Mesenchymal stem cell (in vitro differentiated cells and primary cell): Measurements from ENCODE around the gene ZHX3.

Experiments
- DNase-seq: peaks from one replicate; pipeline ENCODE4 v3.0.0-alpha.2; 2013
- H2AFZ ChIP-seq: one replicate; pipeline ENCODE4 v1.6.1; 2013; ENCODE audit warnings: low read depth, mild to moderate bottlenecking, control low read depth, inconsistent platforms, low read length, moderate library complexity
- H2AK5ac ChIP-seq: 2 replicates; pipeline ENCODE4 v1.6.1; 2013; ENCODE audit warnings: low read length, moderate library complexity, mild to moderate bottlenecking, inconsistent platforms; ENCODE audit not compliant: severe bottlenecking
- H2BK120ac ChIP-seq: one replicate; pipeline ENCODE4 v1.6.1; 2013; ENCODE audit warnings: low read depth, mild to moderate bottlenecking, inconsistent platforms, low read length, moderate library complexity
- H2BK12ac ChIP-seq, 2 experiments: one replicate each; pipeline ENCODE4 v1.6.1; 2013; ENCODE audit warnings: inconsistent platforms in 2 of 2, low read length in 2 of 2, mild to moderate bottlenecking in 2 of 2, moderate library complexity in 2 of 2, control low read depth in 1 of 2
- H2BK15ac ChIP-seq: one replicate; pipeline ENCODE4 v1.6.1; 2013; ENCODE audit warnings: mild to moderate bottlenecking, low read depth, inconsistent platforms; ENCODE audit not compliant: poor library complexity, severe bottlenecking
- H2BK5ac ChIP-seq: 2 replicates; pipeline ENCODE4 v1.6.1; 2013; ENCODE audit warnings: low read depth, mild to moderate bottlenecking, low read length, control low read depth, inconsistent platforms; ENCODE audit not compliant: poor library complexity, severe bottlenecking
- H3K14ac ChIP-seq, 2 experiments: one replicate each; pipeline ENCODE4 v1.6.1; 2013; ENCODE audit warnings: inconsistent platforms in 2 of 2, low read length in 2 of 2, control low read depth in 1 of 2, mild to moderate bottlenecking in 1 of 2, moderate library complexity in 1 of 2
- H3K18ac ChIP-seq, 2 experiments: one replicate each; pipeline ENCODE4 v1.6.1; 2013; ENCODE audit warnings: inconsistent platforms in 2 of 2, low read length in 2 of 2, control low read depth in 1 of 2, low read depth in 1 of 2, mild to moderate bottlenecking in 1 of 2
- H3K23ac ChIP-seq, 2 experiments: one replicate each; pipeline ENCODE4 v1.6.1; 2013; ENCODE audit warnings: inconsistent platforms in 2 of 2, low read length in 2 of 2, mild to moderate bottlenecking in 2 of 2, moderate library complexity in 2 of 2, control low read depth in 1 of 2
- H3K27ac ChIP-seq: 2 replicates; pipeline ENCODE4 v1.5.1; 2013; ENCODE audit warnings: mild to moderate bottlenecking, moderate library complexity, low read length, control low read depth, inconsistent platforms; ENCODE audit not compliant: poor library complexity, severe bottlenecking
- H3K27me3 ChIP-seq, 2 experiments: 2 replicates each; pipeline versions ENCODE4 v1.6.1 to v1.7.0; 2013; ENCODE audit warnings: low read length in 2 of 2, mild to moderate bottlenecking in 2 of 2, moderate library complexity in 2 of 2, control low read depth in 1 of 2, inconsistent platforms in 1 of 2; ENCODE audit not compliant: control insufficient read depth in 1 of 2, insufficient read depth in 1 of 2
- H3K36me3 ChIP-seq, 2 experiments: 2 replicates each; pipeline versions ENCODE4 v1.6.1 to v1.7.0; 2013; ENCODE audit warnings: low read length in 2 of 2, control low read depth in 1 of 2, inconsistent platforms in 1 of 2, low read depth in 1 of 2, mild to moderate bottlenecking in 1 of 2; ENCODE audit not compliant: insufficient read depth in 2 of 2, control insufficient read depth in 1 of 2
- H3K4ac ChIP-seq, 2 experiments: one replicate each; pipeline ENCODE4 v1.6.1; 2013; ENCODE audit warnings: inconsistent platforms in 2 of 2, low read length in 2 of 2, mild to moderate bottlenecking in 2 of 2, moderate library complexity in 2 of 2, control low read depth in 1 of 2, low read depth in 1 of 2
- H3K4me1 ChIP-seq: 2 replicates; pipeline ENCODE4 v1.6.1; 2013; ENCODE audit warnings: low read depth, low read length, control low read depth; ENCODE audit not compliant: control insufficient read depth, insufficient read depth
- H3K4me2 ChIP-seq: 2 replicates; pipeline ENCODE4 v1.6.1; 2013; ENCODE audit warnings: low read length, mild to moderate bottlenecking, inconsistent platforms; ENCODE audit not compliant: poor library complexity, severe bottlenecking
- H3K4me3 ChIP-seq, 2 experiments: 2 replicates each; pipeline versions ENCODE4 v1.5.1 to v1.7.0; 2013; ENCODE audit warnings: low read length in 2 of 2, mild to moderate bottlenecking in 2 of 2, control low read depth in 1 of 2, low read depth in 1 of 2; ENCODE audit not compliant: insufficient read depth in 1 of 2
- H3K79me1 ChIP-seq: replicated peaks from 2 replicates; pipeline ENCODE4 v1.6.1; 2013; ENCODE audit warnings: mild to moderate bottlenecking, control low read depth, low read length, inconsistent platforms; ENCODE audit not compliant: poor library complexity, severe bottlenecking
- H3K9ac ChIP-seq: 2 replicates; pipeline ENCODE4 v1.7.0; 2013; ENCODE audit warnings: mild to moderate bottlenecking, low read length, moderate library complexity
- H3K9me3 ChIP-seq: 2 replicates; pipeline ENCODE4 v1.7.0; 2013; ENCODE audit warnings: mild to moderate bottlenecking, low read length; ENCODE audit not compliant: control insufficient read depth
- H4K8ac ChIP-seq: one replicate; pipeline ENCODE4 v1.6.1; 2013; ENCODE audit warnings: inconsistent platforms, mild to moderate bottlenecking, low read length, moderate library complexity
- H4K91ac ChIP-seq: one replicate; pipeline ENCODE4 v1.6.1; 2013; ENCODE audit warnings: mild to moderate bottlenecking, low read length, inconsistent platforms
- WGBS: methylation state at CpG from one replicate; pipeline ENCODE4 v1.1.7; 2013; ENCODE audit warnings: mixed read lengths; 5-methylcytosine and 5-hydroxymethylcytosine counted together

The ZHX3 gene

DNA sequence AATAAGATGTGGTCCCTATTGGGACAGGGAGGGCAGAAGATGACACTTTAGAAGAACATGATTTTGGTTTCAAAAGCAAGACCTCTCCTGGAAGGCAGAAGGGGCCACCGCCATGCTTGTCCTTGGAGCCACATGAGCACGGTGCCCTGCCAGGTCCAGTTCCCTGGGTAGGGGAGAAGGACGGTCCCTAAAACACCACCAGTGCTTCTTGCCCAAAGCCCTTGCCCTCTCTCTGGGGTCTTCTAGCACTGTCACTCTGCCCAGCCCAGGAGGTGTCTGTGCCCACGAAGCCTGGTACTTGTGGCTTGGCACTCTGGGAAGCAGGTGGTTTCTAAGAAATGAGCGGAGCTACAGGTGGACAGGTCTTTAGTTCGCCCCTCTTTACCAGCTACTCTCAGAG is 134.1 kb downstream of the ZHX3 start:
- peaks cover 16% of the 10 kb centered on the region for H3K4me1 ChIP-seq

DNA sequence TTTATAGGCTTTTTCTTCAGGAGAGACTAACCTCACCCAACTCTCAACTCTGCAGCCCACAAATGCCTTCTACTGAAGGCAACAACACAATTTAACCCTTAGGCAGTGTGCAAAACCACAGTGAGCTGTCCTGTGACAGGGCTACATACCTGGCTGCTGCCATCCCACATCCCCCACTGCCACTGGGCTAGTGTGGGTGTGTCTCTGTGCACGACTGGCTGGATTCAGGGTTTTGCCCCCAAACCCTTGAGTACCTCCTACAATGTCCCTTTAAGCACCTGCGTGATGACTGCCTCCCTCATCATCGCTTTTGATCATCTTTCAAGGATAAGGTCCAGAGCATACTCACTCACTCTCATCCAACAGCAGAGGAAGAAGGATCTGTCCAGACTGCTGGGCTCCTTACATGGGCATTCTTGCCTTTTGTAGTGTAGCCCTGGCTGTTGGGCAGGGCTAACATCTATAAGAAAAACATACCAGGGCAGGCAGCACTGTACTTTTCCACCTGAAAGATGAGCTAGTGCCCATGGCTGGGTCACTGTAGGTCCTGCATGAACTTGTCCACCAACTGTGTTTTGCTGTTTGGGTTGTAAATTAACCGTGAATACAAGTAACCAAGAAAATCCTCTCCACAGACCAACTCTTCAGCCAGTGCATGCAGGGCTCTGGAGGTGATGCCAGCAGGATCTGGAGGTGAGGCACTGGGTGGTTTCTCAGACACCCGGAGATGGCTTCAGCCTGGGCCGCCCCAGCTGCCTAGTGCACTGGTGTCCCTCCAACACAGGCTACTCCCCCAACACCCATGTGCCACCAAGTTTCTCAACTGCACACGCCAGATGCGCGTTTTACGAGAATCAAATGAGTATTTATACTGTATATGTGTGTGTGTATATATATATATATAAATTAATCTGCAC is 135.0 kb downstream of the ZHX3 start:
- H2AK5ac ChIP-seq, result peak overlapping the region; percentile 5
- H3K4me2 ChIP-seq, result no peak overlapping the region
- peak overlapping the region in 1 of 2 experiments; percentile 19 for H2BK12ac ChIP-seq
- H3K27me3 ChIP-seq, result no peaks in the 10 kb centered on the region
- peaks cover 20% of the 10 kb centered on the region for H3K4me1 ChIP-seq
- no peak overlapping the region for H4K91ac ChIP-seq
- no peak overlapping the region for H4K8ac ChIP-seq
- peaks cover 35% of the 10 kb centered on the region in 2 experiments for H3K36me3 ChIP-seq
- H3K4me3 ChIP-seq, result no peak overlapping the region
- H2BK15ac ChIP-seq, result no peak overlapping the region
- H3K27ac ChIP-seq, result peak overlapping the region; percentile 2
- H2BK120ac ChIP-seq, result no peak overlapping the region
- no peaks in the 10 kb centered on the region for H3K9me3 ChIP-seq
- DNase-seq, result no peak
- H3K79me1 ChIP-seq, result peaks cover 30% of the 10 kb centered on the region
- H2AFZ ChIP-seq, result no peak overlapping the region
- H3K14ac ChIP-seq, result no peak overlapping the region
- no peak overlapping the region for H2BK5ac ChIP-seq
- no peak overlapping the region for H3K23ac ChIP-seq
- H3K9ac ChIP-seq, result no peak overlapping the region
- WGBS, result 93% methylated on average over 5 of the region's 10 CpGs
- no peak overlapping the region for H3K4ac ChIP-seq
- no peak overlapping the region for H3K18ac ChIP-seq

More for the DNA sequence above, 134.1 kb downstream of the ZHX3 start:
- Histone ChIP-seq H2BK5ac (no peak overlapping the region), H4K8ac (no peak overlapping the region), H3K4me3 (no peak overlapping the region), H2BK12ac (no peak overlapping the region), H3K18ac (no peak overlapping the region), H2BK15ac (no peak overlapping the region), H3K23ac (no peak overlapping the region), H2AFZ (no peak overlapping the region), H3K4ac (no peak overlapping the region), H2BK120ac (no peak overlapping the region), H3K4me2 (no peak overlapping the region), H3K27me3 (no peaks in the 10 kb centered on the region), H3K9ac (no peak overlapping the region), H3K27ac (no peak overlapping the region), H3K14ac (no peak overlapping the region), H3K9me3 (no peaks in the 10 kb centered on the region), H3K79me1 (peaks cover 30% of the 10 kb centered on the region), H3K36me3 (peaks cover 35% of the 10 kb centered on the region in 2 experiments), H4K91ac (no peak overlapping the region), H2AK5ac (no peak overlapping the region)
- DNase-seq, result no peak
- WGBS, result 97% methylated on average over 3 of the region's 6 CpGs

DNA sequence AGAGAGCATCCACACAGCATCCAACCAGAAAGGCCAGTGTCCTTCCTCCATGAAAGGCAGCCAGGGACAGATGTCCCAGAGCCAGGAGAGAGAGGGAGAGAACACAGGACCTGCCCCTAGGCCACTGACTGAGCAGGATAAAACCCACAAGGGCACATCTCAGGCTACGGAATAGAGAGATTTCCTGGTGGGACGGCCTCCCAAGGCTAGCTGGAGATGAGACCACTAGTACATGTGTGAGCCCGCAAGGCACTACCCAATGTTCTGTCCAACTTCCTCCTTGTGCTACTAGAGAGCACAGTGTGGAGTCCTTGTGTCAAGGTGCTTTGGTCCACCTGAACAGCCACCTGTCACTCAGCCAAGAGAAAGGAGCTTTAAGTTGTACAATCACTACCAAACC is 136.0 kb downstream of the ZHX3 start:
- 99% methylated on average over 3 of the region's 3 CpGs for WGBS
- no peaks in the 10 kb centered on the region for H3K27me3 ChIP-seq
- no peak overlapping the region for H2BK120ac ChIP-seq
- peaks cover 24% of the 10 kb centered on the region for H3K4me1 ChIP-seq
- H2AK5ac ChIP-seq, result no peak overlapping the region
- no peak overlapping the region for H2BK15ac ChIP-seq
- no peak overlapping the region for H3K14ac ChIP-seq
- no peaks in the 10 kb centered on the region for H3K9me3 ChIP-seq
- H3K18ac ChIP-seq, result no peak overlapping the region
- H3K36me3 ChIP-seq, result peaks cover 38% of the 10 kb centered on the region in 2 experiments
- H2AFZ ChIP-seq, result no peak overlapping the region
- H4K91ac ChIP-seq, result no peak overlapping the region
- no peak overlapping the region for H3K27ac ChIP-seq
- no peak overlapping the region for H3K4me3 ChIP-seq
- H3K4me2 ChIP-seq, result no peak overlapping the region
- no peak overlapping the region for H3K9ac ChIP-seq
- no peak for DNase-seq
- no peak overlapping the region for H2BK12ac ChIP-seq
- H2BK5ac ChIP-seq, result no peak overlapping the region
- no peak overlapping the region for H3K4ac ChIP-seq
- peaks cover 35% of the 10 kb centered on the region for H3K79me1 ChIP-seq
- no peak overlapping the region for H4K8ac ChIP-seq
- H3K23ac ChIP-seq, result no peak overlapping the region

DNA sequence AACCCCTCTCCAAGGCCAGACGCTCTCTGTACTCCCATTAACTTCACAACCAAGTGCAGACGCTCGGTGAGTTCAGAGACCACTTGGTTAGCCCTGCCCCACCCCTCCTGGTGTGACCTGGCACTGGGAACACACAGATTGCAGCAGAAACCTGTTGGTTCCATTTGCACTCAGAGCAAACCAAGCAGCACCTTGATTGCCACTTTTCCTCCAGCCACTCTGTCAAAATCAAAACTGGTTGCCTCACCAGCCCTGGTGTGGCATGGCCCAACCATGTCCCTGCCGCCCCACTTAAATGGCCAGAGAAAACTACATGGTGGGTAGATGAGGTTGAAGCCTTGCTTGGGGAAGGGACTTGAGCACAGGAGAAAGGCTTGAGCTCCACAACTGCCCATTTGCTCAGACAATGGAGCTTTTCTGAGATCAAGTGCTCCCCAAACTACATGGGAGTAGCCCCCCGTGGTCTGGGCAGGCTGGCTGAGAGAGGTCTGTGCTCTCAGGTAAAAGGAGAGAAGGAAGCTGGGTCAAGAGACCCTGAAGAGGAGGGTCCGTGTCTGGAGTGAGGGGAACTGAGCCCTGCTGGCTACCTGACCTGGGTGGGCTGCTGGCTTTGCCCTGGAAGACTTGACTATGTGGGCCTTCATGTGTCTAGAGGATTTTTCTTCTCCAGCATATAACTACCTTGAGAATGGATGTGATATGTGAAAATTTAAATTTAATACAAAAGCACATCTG is 136.8 kb downstream of the ZHX3 start:
- H3K79me1 ChIP-seq, result peaks cover 36% of the 10 kb centered on the region
- H3K27ac ChIP-seq, result no peak overlapping the region
- H4K91ac ChIP-seq, result no peak overlapping the region
- H4K8ac ChIP-seq, result no peak overlapping the region
- H2AK5ac ChIP-seq, result no peak overlapping the region
- H3K18ac ChIP-seq, result no peak overlapping the region
- peaks cover 24% of the 10 kb centered on the region for H3K4me1 ChIP-seq
- H2AFZ ChIP-seq, result no peak overlapping the region
- peaks cover 46% of the 10 kb centered on the region in 2 experiments for H3K36me3 ChIP-seq
- no peak overlapping the region for H3K4ac ChIP-seq
- H3K4me3 ChIP-seq, result no peak overlapping the region
- no peaks in the 10 kb centered on the region for H3K27me3 ChIP-seq
- peak overlapping the region; percentile 50 for H2BK15ac ChIP-seq
- no peak overlapping the region for H3K23ac ChIP-seq
- DNase-seq, result no peak
- no peaks in the 10 kb centered on the region for H3K9me3 ChIP-seq
- H3K4me2 ChIP-seq, result no peak overlapping the region
- H2BK12ac ChIP-seq, result no peak overlapping the region
- 98% methylated on average over 6 of the region's 6 CpGs for WGBS
- no peak overlapping the region for H3K9ac ChIP-seq
- no peak overlapping the region for H2BK5ac ChIP-seq
- H2BK120ac ChIP-seq, result no peak overlapping the region
- H3K14ac ChIP-seq, result no peak overlapping the region
